ENCODE data around the gene FAM25C.
"Not testable (repeated sequence)": the region's sequence is repeated elsewhere in the genome, so short reads cannot be mapped to it uniquely, and the experiment has no call there.

FAM25C gene

GRCh38 chr10:47947424-47947823 is 52.2 kb downstream of the FAM25C start:
- not testable (repeated sequence) for ATAC-seq

Data from SK-N-SH treated with all-trans-retinoic acid at 6 μM for 48 hours (cell line).